Dedifferentiated amniotic fluid mesenchymal stem cell (primary cell): ENCODE data around the gene CLEC18A.
"Not testable (repeated sequence)": the region's sequence is repeated elsewhere in the genome, so short reads cannot be mapped to it uniquely, and the experiment has no call there.

Experiments
- DNase-seq: peaks from one replicate; pipeline ENCODE4 v3.0.0-alpha.2; 2016; ENCODE audit errors: extremely low spot score

CLEC18A gene

DNA sequence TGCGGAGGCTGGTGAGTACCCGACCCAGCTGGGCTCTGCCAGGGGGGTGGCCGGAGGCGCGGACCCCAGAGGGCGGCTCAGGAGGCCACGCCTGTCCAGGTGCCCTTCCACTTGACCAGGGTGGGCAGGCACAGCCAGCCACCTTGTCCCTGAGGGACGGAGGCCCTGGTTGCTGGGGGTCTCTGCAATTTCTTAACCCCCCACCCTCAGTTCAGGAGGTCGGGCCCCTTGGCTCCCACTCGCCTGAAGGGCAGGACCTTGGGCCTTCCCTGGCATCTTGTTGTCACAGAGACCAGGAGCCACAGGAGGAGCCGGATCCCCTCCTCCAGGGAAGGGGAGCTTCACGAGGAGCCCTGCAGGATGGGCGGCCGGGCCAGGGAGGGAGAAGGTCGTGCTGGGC is 982 bp downstream of the CLEC18A start:
- DNase-seq: not testable (repeated sequence)

DNA sequence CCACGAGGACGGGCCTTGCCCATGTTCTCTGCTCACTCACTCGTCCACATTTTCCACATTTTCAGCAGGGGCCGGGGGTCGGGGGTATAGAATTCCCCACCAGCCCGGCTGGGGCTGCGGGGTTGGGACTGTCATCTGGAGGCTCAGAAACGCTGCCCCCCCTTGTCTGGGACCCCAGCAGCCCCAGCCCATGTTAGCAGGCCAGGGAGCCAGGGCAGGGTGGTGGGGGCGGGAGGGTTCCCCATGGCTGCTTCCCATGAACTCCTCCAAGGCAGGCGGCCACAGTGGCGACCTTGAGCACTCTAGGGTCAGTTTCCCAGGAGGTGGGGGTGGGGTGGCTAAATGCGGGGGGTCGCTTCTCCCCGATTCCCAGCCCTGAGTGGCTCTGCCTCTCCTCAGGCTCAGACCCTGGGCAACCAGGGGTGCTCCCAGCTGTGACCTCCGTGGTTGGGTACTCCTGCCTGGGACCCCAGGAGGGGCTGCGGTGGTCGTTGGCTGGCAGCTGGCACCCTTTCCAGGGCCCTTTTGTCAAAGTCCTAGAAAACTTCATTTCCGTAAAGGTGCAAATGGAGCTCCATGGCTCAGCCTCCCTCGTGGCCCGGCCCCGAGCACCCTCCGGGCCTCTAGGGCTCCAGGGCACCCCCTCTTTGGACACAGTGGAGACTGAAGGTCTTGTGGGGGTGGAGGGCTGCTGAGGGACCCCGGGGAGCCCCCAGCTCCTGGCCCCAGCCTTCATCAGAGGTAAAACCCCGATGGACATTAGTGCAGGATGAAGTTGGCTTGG is 1.6 kb downstream of the CLEC18A start:
- DNase-seq: not testable (repeated sequence)

DNA sequence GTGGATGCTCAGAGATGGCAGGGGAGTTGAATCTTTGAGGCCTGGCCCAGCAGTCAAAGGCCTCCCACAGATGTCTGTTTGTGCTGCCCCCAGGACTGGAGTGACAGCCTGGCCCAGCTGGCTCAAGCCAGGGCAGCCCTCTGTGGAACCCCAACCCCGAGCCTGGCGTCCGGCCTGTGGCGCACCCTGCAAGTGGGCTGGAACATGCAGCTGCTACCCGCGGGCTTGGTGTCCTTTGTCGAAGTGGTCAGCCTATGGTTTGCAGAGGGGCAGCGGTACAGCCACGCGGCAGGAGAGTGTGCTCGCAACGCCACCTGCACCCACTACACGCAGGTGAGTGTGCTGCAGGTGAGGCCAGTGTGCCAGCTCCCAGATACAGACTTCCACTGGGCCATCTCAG is 3.1 kb downstream of the CLEC18A start:
- DNase-seq: not testable (repeated sequence)

DNA sequence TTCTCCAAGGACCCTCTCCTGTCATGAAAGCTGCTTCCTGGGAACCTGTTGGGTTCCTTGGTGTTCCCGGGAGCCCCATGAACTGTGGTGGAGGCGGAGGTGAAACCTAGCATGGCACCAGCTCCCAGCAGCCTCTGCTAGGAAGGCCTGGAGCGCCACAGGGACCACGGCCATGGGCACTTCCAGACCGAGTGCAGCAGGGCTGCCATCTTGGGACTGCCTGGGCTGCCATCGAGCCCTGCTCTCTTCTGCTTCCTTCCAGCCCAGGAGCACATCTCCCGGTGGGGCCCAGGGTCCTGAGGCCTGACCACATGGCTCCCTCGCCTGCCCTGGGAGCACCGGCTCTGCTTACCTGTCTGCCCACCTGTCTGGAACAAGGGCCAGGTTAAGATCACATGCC is 12.2 kb downstream of the CLEC18A start:
- not testable (repeated sequence) for DNase-seq

GRCh38 chr16:69964960-69965660 is 14.0 kb downstream of the CLEC18A start:
- not testable (repeated sequence) for DNase-seq

GRCh38 chr16:69965661-69966054 is 14.5 kb downstream of the CLEC18A start:
- DNase-seq: not testable (repeated sequence)

DNA sequence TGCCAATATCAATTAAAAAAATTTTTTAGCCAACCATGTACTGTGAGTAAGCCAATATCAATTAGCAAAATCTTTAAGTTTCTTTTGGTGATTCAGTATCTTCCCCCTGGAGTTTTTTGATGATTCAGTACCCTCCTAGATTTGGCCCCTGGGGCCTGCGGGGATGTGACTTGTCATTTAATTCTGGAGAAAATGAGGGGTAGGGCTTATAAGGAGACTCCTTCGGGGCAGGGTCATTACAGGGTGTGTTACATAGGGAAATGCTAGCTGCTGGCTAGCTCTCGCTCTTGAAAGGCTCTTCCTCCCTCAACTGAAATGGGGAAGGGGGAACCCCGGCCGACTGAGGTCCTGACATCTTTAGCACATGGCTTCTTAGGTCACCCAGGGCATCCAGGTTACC is 16.6 kb downstream of the CLEC18A start:
- not testable (repeated sequence) for DNase-seq

- not testable (repeated sequence) for DNase-seq
Measured at GRCh38 chr16:69968125-69968524, 17.0 kb downstream of the CLEC18A start.

GRCh38 chr16:69969657-69970056 is 18.5 kb downstream of the CLEC18A start:
- not testable (repeated sequence) for DNase-seq

DNA sequence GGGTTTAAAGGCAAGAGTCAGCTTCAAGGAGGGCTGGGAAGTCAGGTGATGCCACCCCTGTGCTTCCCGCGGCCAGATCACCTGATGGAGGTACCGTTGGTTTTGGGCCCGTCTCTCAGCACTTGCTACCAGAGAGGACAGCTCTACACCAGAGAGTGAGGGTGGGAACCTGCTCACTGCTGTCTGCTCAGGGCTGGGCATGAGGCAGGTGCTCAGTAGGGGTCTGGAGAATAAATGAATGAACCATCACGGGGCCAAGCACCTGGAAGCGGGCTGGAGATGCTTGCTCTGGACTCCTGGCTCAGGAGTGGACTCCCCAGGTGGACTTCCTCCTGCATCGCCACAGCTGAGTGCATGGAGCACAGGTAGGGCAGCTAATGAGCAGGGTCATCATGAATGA is 21.0 kb downstream of the CLEC18A start:
- DNase-seq: not testable (repeated sequence)

DNA sequence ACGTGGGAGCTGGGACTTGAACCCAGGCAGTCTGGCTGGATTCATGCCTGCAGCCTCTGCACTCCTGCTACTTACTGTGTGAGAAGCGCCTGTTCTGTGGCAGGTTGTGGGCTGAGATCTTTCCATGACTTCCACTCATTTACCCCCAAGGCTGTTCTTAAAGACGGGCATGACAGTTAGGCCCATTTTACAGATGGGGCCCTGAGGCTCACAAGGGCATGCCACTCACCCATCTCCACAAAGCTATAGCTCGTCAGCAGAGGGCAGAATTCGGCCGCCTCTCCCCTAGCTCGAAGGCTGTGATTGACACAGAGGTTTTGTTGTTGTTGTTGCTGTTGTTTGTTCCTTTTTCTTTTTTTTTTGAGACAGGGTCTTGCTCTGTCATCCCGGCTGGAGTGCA is 21.8 kb downstream of the CLEC18A start:
- not testable (repeated sequence) for DNase-seq

GRCh38 chr16:69985196-69985595 is 34.1 kb downstream of the CLEC18A start:
- not testable (repeated sequence) for DNase-seq

GRCh38 chr16:69997956-69998355 is 46.8 kb downstream of the CLEC18A start:
- not testable (repeated sequence) for DNase-seq

DNA sequence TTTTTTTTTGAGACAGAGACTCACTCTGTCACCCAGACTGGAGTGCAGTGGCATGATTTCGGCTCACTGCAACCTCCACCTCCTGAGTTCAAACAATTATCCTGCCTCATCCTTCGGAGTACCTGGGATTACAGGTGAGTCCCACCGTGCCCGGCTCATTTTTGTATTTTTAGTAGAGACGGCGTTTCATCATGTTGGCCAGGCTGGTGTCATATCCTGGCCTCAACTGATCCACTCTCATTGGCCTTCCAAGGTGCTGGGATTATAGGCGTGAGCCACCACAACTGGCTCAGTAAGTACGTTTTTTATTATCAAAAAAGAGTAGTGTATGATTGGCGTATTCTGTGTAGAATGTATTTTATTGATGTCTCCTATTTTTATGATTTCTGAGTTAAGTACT is 48.7 kb downstream of the CLEC18A start:
- not testable (repeated sequence) for DNase-seq

DNA sequence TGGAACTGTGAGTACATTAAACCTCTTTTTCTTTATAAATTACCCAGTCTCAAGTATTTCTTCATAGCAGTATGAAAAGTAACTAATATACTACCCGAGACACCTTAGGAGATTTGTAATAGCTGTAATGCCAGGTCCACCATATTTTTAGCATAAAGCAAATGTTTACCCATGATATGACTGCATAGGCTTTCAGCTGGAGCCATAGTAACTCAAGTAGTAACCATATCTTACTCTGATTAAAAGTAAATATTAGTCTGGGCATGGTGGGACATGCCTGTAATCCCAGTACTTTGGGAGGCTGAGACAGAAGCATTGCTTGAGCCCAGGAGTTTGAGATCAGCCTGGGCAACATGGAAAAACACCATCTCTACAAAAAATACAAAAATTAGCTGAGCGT is 52.4 kb downstream of the CLEC18A start:
- not testable (repeated sequence) for DNase-seq

- not testable (repeated sequence) for DNase-seq
Measured at GRCh38 chr16:70008604-70009003, 57.5 kb downstream of the CLEC18A start.

DNA sequence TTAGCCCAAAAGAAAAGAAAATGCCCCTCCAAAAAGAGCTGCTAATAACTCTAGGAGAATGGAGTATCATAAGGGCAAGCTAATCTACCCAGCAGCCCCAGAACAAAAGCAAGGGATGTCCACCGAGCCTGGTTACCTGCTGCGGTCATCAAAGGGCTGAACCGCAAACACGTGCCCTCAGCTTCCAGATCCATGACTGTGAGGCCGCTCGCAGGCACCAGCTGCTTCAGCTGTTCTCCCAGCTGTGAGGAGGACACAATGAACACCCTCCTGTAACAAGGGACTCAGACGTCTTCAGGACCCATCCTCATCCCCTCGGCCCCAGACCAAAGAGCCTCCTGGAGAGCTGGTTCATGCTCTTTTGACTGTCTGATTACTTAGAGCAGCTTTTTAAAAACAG is 59.5 kb downstream of the CLEC18A start:
- DNase-seq: not testable (repeated sequence)

GRCh38 chr16:70011120-70011519 is 60.0 kb downstream of the CLEC18A start:
- not testable (repeated sequence) for DNase-seq

DNA sequence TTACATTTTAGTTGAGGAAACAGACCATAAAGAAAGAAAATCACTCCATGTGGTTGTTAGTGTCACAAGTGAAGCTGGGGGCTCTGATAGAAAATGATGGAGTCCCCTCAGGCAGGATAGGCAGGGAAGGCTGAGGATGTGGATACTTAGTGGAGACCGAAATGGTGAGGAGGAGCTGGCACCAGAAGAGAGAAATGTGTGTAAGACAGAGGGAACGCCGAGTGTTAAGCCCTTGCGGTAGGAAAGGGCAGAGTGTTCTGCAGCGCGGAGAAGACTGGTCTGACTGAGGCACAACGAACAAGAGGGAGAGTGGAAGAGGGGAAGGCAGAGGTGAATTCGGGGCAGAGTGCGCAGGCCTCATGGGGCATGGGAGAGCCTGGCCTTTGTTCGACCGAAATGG is 61.2 kb downstream of the CLEC18A start:
- DNase-seq: not testable (repeated sequence)

DNA sequence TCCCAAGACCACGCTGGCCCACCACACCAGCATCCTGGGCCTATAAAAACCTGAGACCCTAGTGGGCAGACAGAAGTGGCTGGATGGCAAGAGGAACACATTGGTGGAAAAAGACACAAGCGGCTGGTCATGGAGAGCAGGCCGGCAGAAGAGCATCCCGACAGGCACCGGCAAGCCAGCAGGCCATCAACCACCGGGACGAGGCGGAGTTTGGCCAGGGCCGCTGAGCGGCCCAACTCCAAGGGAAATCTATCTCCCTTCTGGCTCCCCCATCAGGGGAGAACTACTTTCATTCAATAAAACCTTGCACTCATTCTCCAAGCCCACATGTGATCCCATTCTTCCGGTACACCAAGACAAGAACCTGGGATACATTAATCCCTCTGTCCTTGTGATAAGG is 61.8 kb downstream of the CLEC18A start:
- DNase-seq: not testable (repeated sequence)
